Embryonic facial prominence (tissue), 1 donor: ENCODE results near the gene RAP1GAP.

ENCODE experiments used
- DNase-seq: peaks from one replicate; pipeline ENCODE4 v3.0.0-alpha.2; 2016; ENCODE audit errors: extremely low spot score

RAP1GAP gene

GRCh38 chr1:21625390-21626190 lies 43.6 kb downstream of the RAP1GAP start:
- no peak for DNase-seq

GRCh38 chr1:21624571-21625389 lies 44.4 kb downstream of the RAP1GAP start:
- no peak for DNase-seq

GRCh38 chr1:21623410-21623961 lies 45.7 kb downstream of the RAP1GAP start:
- DNase-seq: no peak

- DNase-seq: no peak
Measured at GRCh38 chr1:21622466-21623315, 46.5 kb downstream of the RAP1GAP start.

GRCh38 chr1:21621761-21622436 lies 47.3 kb downstream of the RAP1GAP start:
- DNase-seq: no peak

- DNase-seq: no peak
Measured at GRCh38 chr1:21621051-21621450, 48.1 kb downstream of the RAP1GAP start.

- DNase-seq: no peak
Measured at GRCh38 chr1:21620496-21620895, 48.7 kb downstream of the RAP1GAP start.

GRCh38 chr1:21620011-21620410 lies 49.1 kb downstream of the RAP1GAP start:
- DNase-seq: no peak

- no peak for DNase-seq
Measured at GRCh38 chr1:21619375-21619947, 49.7 kb downstream of the RAP1GAP start.

- peak; percentile 15 for DNase-seq
Measured at GRCh38 chr1:21618561-21619374, 50.4 kb downstream of the RAP1GAP start.

- DNase-seq: no peak
Measured at GRCh38 chr1:21618059-21618458, 51.1 kb downstream of the RAP1GAP start.

- DNase-seq: no peak
Measured at GRCh38 chr1:21617126-21617738, 51.9 kb downstream of the RAP1GAP start.

- no peak for DNase-seq
Measured at GRCh38 chr1:21616372-21616771, 52.8 kb downstream of the RAP1GAP start.

GRCh38 chr1:21614419-21615115 lies 54.6 kb downstream of the RAP1GAP start:
- DNase-seq: no peak

- DNase-seq: no peak
Measured at GRCh38 chr1:21613072-21613867, 55.9 kb downstream of the RAP1GAP start.

GRCh38 chr1:21612057-21612456 lies 57.1 kb downstream of the RAP1GAP start:
- no peak for DNase-seq

- DNase-seq: no peak
Measured at GRCh38 chr1:21610989-21611785, 58.0 kb downstream of the RAP1GAP start.
